Activated T-helper 1 cell treated with anti-CD3 and anti-CD28 coated beads, Interleukin-2, amount 50 U/mL, for 16 hours (primary cell): ENCODE measurements around the gene BHMT2.

ENCODE experiments used
- DNase-seq, 2 donors: peaks; one replicate each; pipeline ENCODE4 v3.0.0-alpha.2; 2020; ENCODE audit warnings: low read depth in 1 of 2, low spot score in 1 of 2

The BHMT2 gene

GRCh38 chr5:79059674-79060073 is 9.9 kb upstream of the BHMT2 start:
- DNase-seq: no peak

- no peak for DNase-seq
These were observed 7.1 kb upstream of the BHMT2 start for GRCh38 chr5:79062436-79062835.

- no peak for DNase-seq
These were observed 742 bp downstream of the BHMT2 start for GRCh38 chr5:79070350-79070667.

GRCh38 chr5:79074641-79075040 is 5.1 kb downstream of the BHMT2 start:
- DNase-seq: no peak

- no peak for DNase-seq
These were observed 6.3 kb downstream of the BHMT2 start for GRCh38 chr5:79075646-79076426.

- DNase-seq: no peak
These were observed 7.3 kb downstream of the BHMT2 start for GRCh38 chr5:79076819-79077218.

- DNase-seq: no peak
These were observed 8.3 kb downstream of the BHMT2 start for GRCh38 chr5:79077680-79078365.

GRCh38 chr5:79080804-79081203 is 11.2 kb downstream of the BHMT2 start:
- no peak for DNase-seq

- DNase-seq: no peak
These were observed 12.2 kb downstream of the BHMT2 start for GRCh38 chr5:79081779-79082178.

GRCh38 chr5:79086116-79086515 is 16.5 kb downstream of the BHMT2 start:
- DNase-seq: no peak

- DNase-seq: no peak
These were observed 18.9 kb downstream of the BHMT2 start for GRCh38 chr5:79088507-79088906.

GRCh38 chr5:79091064-79091463 is 21.5 kb downstream of the BHMT2 start:
- no peak for DNase-seq

- DNase-seq: no peak
These were observed 24.2 kb downstream of the BHMT2 start for GRCh38 chr5:79093762-79094161.

- DNase-seq: no peak
These were observed 36.3 kb downstream of the BHMT2 start for GRCh38 chr5:79105868-79106267.

GRCh38 chr5:79107020-79107796 is 37.6 kb downstream of the BHMT2 start:
- DNase-seq: no peak

GRCh38 chr5:79108086-79108485 is 38.5 kb downstream of the BHMT2 start:
- DNase-seq: no peak

- no peak for DNase-seq
These were observed 39.2 kb downstream of the BHMT2 start for GRCh38 chr5:79108792-79109191.

- no peak for DNase-seq
These were observed 40.2 kb downstream of the BHMT2 start for GRCh38 chr5:79109527-79110492.

- DNase-seq: no peak
These were observed 41.9 kb downstream of the BHMT2 start, which contains the start of gene BHMT for GRCh38 chr5:79111387-79111959. Gene BHMT, plus strand, starts transcription at chr5:79111809. Its CDS starts 77 bp downstream, at chr5:79111886.

GRCh38 chr5:79111960-79112702 is 42.6 kb downstream of the BHMT2 start:
- no peak for DNase-seq
